Adrenal gland (tissue), 19 donors: ENCODE data around the gene KRTAP19-8. TPM values are rescaled to one million over a fixed set of nuclear protein-coding genes. Genes with fewer than 3 reads are reported as not detected.

Experiments
- DNase-seq, 7 donors: peaks; one replicate each; pipeline ENCODE4 v3.0.0-alpha.2; 2019 to 2020
- H3K27ac ChIP-seq, 5 donors: fragments of 200-600 bp; sonication (generic) in 4 of 5; 1 replicate in 3 of 5; 2 replicates in 2 of 5; pipeline versions ENCODE4 v1.5.1 to v1.8.0; 2016 to 2020; ENCODE audit warnings: mild to moderate bottlenecking in 1 of 5
- H3K27me3 ChIP-seq: fragments of 200-600 bp; 2 replicates; pipeline ENCODE4 v1.8.0; 2021
- H3K36me3 ChIP-seq, 2 donors: fragments of 200-600 bp; replicated peaks in 1 of 2; 1 replicate in 1 of 2; 2 replicates in 1 of 2; pipeline versions ENCODE4 v1.5.1 to v1.8.0; 2018 to 2022
- H3K4me1 ChIP-seq, 2 donors: fragments of 200-600 bp; replicated peaks in 1 of 2; 1 replicate in 1 of 2; 2 replicates in 1 of 2; pipeline versions ENCODE4 v1.5.1 to v1.8.0; 2018 to 2021
- H3K4me3 ChIP-seq, 4 donors: fragments of 200-600 bp; sonication (generic) in 3 of 4; one replicate each; pipeline ENCODE4 v1.5.1; 2016 to 2018
- H3K9me3 ChIP-seq, 3 donors: fragments of 200-600 bp; sonication (generic) in 1 of 3; replicated peaks in 1 of 3; 1 replicate in 2 of 3; 2 replicates in 1 of 3; pipeline versions ENCODE4 v1.5.1 to v1.8.0; 2016 to 2021
- POLR2A ChIP-seq, 2 donors: fragments of 450-650 bp; IDR thresholded peaks; one replicate each; pipeline ENCODE4 v1.6.1; 2017; ENCODE audit warnings: antibody characterized with exemption in 2 of 2, mild to moderate bottlenecking in 2 of 2, moderate library complexity in 1 of 2
- WGBS, 4 donors: extraction: QIAGEN DNeasy Blood & Tissue Kit in 2 of 4; methylation state at CpG; one replicate each; pipeline versions ENCODE4 v1.1.5 to v1.1.7; 2013 to 2017; 5-methylcytosine and 5-hydroxymethylcytosine counted together
- intact Hi-C, 2 donors: fragments of 100-400 bp; cut with DNase I; formaldehyde crosslinking; loops; one replicate each; pipeline versions ENCODE4 v1.14.1 to v1.15.0; 2022 to 2023
- long read RNA-seq, 10 donors: library from polyadenylated mRNA in 3 of 10; unstranded in 2 of 10; stranded (forward) in 1 of 10; transcript quantifications; one replicate each; pipeline ENCODE4 v2.0.0 and lab custom pipeline, GENCODE V29; 2021 to 2026
- polyA plus RNA-seq, 3 donors: library from polyadenylated mRNA; stranded (reverse); fragments of 200-250 nt in 2 of 3; fragments of 350-450 nt in 1 of 3; fragmentation: Illumina TruSeq in 1 of 3; extraction: RNeasy Lipid Tissue Mini Kit (QIAGEN cat#74804) in 1 of 3; gene quantifications; one replicate each; pipeline ENCODE4 v1.2.3, GENCODE V29; 2013 to 2014
- total RNA-seq, 9 donors: library from RNA; depleted of rRNA in 4 of 9; stranded (reverse); fragments of >200 nt in 4 of 9; fragments of 120-200 nt in 1 of 9; fragmentation: NEBNext Ultra II Directional in 1 of 9; extraction: Animal tissue kit (Norgen Biotek cat#: 25700) in 1 of 9; gene quantifications; one replicate each; pipeline versions ENCODE4 v1.1.0 to v1.2.4, GENCODE V29; 2013 to 2023
- TF ChIP-seq, protein P1 (sequence below), 6 experiments: fragments of 450-650 bp in 4 of 6; fragments of 200-600 bp in 2 of 6; sonication (generic) in 1 of 6; IDR thresholded peaks; 1 replicate in 5 of 6; 2 replicates in 1 of 6; pipeline versions ENCODE4 v1.5.1 to v1.8.0; 2016 to 2021; ENCODE audit warnings: antibody characterized with exemption in 6 of 6, mild to moderate bottlenecking in 2 of 6, moderate library complexity in 1 of 6
- donor health status: healthy with polysubstance abuse.
- donor health status: Bipolar disorder and iron deficiency.
- donor health status: DM: yes; HTN: yes; CAD: no.
- donor health status: DM: no; HTN: no; CAD: no.
- donor health status: DM: no; HTN: no; CAD: no.
- donor health status: DM: yes; HTN: yes; CAD: no.

Gene KRTAP19-8
- total RNA-seq = not detected
- not detected for polyA plus RNA-seq
- long read RNA-seq, donor 1 = 0 reads
- long read RNA-seq, donor 2 = 0 reads
- long read RNA-seq, donor 3 = 0 reads
- long read RNA-seq, donor 4 = 0 reads
- long read RNA-seq, donor 5 = 0 reads
- long read RNA-seq, donor 6 = 0 reads
- long read RNA-seq, donor 7 = 0 reads
- long read RNA-seq, donor 8 = 0 reads
- long read RNA-seq, donor 9 = 0 reads
- long read RNA-seq, donor 10 = 0 reads

DNA sequence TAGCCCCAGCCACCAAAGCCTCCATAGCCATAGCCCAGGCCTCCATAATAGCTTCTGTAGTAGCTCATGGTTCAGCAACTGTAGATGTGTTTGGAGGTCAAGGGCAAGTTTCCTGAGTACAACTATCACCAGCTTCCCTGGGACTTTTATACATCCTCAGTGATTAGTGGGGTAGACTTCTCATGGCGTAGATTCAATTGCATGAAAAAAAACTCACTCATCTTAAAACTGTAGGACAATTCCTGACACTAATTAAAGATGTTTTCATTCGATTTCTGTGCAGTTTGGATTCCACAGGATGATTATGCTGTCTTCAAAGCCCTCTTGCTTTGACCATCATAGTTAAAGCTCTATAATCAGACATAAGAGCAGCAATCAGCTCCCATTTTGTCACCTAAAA, at the start of gene KRTAP19-8:
TSS of gene KRTAP19-8 (minus strand) at position 101 of the 400 bp plus-strand sequence. CDS start at position 68, 33 bp downstream.
- Histone ChIP-seq H3K4me3 (no peak within 1 kb of the TSS), H3K36me3 (no peaks in the 10 kb centered on the region), H3K4me1 (no peaks in the 10 kb centered on the region), H3K27me3 (no peaks in the 10 kb centered on the region), H3K9me3 (no peaks in the 10 kb centered on the region), H3K27ac (no peak within 1 kb of the TSS)
- intact Hi-C loops = no loop called here
- TF ChIP-seq, protein P1, sequence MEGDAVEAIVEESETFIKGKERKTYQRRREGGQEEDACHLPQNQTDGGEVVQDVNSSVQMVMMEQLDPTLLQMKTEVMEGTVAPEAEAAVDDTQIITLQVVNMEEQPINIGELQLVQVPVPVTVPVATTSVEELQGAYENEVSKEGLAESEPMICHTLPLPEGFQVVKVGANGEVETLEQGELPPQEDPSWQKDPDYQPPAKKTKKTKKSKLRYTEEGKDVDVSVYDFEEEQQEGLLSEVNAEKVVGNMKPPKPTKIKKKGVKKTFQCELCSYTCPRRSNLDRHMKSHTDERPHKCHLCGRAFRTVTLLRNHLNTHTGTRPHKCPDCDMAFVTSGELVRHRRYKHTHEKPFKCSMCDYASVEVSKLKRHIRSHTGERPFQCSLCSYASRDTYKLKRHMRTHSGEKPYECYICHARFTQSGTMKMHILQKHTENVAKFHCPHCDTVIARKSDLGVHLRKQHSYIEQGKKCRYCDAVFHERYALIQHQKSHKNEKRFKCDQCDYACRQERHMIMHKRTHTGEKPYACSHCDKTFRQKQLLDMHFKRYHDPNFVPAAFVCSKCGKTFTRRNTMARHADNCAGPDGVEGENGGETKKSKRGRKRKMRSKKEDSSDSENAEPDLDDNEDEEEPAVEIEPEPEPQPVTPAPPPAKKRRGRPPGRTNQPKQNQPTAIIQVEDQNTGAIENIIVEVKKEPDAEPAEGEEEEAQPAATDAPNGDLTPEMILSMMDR (IDR thresholded peaks at IDR 0.05) = no peak
- no peak for TF ChIP-seq POLR2A (IDR thresholded peaks at IDR 0.05)
- DNase-seq = no peak
- 45 to 72% (median 61%) methylated on average over 2 of the region's 2 CpGs for WGBS, 4 donors

GRCh38 chr21:31087639-31088473, 49.6 kb upstream of the KRTAP19-8 start:
- H3K27ac ChIP-seq = no peak overlapping the region
- H3K9me3 ChIP-seq = no peaks in the 10 kb centered on the region
- no peak for TF ChIP-seq POLR2A (IDR thresholded peaks at IDR 0.05)
- TF ChIP-seq, protein P1 (IDR thresholded peaks at IDR 0.05) = no peak
- H3K36me3 ChIP-seq = no peaks in the 10 kb centered on the region
- H3K27me3 ChIP-seq = no peaks in the 10 kb centered on the region
- WGBS, 4 donors = 74 to 80% (median 75%) methylated on average over 32 to 34 of the region's 34 CpGs
- intact Hi-C loops = loop anchor here in 1 of 2 donors (5.0 kb wide), 2 partner anchors 256 to 746 kb away; no protein-coding TSS in a partner anchor
- no peaks in the 10 kb centered on the region for H3K4me1 ChIP-seq
- H3K4me3 ChIP-seq = no peak overlapping the region
- DNase-seq = no peak

- intact Hi-C loops = loop anchor here in 1 of 2 donors (5.0 kb wide), 2 partner anchors 252 to 742 kb away; no protein-coding TSS in a partner anchor
- Histone ChIP-seq H3K27me3 (no peaks in the 10 kb centered on the region), H3K9me3 (no peaks in the 10 kb centered on the region), H3K27ac (no peak overlapping the region), H3K4me1 (no peaks in the 10 kb centered on the region), H3K4me3 (no peak overlapping the region), H3K36me3 (no peaks in the 10 kb centered on the region)
- TF ChIP-seq POLR2A (IDR thresholded peaks at IDR 0.05) = no peak
- TF ChIP-seq, protein P1 (IDR thresholded peaks at IDR 0.05) = no peak
- no peak for DNase-seq
- 41 to 52% (median 51%) methylated on average over 6 of the region's 6 CpGs for WGBS, 4 donors
Observed at GRCh38 chr21:31084689-31085088, 46.4 kb upstream of the KRTAP19-8 start.

DNA sequence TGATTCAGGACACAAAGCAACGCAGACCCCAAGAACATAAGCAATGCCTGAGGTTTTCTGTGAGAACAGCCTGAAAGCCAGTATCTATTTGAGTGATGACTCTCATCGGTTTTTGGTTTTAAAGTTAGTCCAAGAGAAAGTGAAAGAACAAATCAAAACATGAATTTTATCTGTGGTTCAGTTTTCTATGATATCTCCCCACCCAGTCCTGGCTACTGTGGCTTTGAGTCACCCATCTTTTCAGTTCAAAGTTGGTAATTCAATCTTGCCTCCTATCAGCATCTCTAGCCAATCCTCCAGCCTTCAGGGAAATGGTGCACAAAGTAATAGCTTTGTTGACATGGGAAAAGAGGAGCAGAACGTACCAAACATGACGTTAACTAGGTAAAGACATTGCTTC, 40.5 kb upstream of the KRTAP19-8 start:
- H3K27ac ChIP-seq = no peak overlapping the region
- H3K4me3 ChIP-seq = no peak overlapping the region
- intact Hi-C loops = no loop called here
- 48 to 65% (median 59%) methylated on average over 4 of the region's 4 CpGs for WGBS, 4 donors
- TF ChIP-seq, protein P1 (IDR thresholded peaks at IDR 0.05) = no peak
- TF ChIP-seq POLR2A (IDR thresholded peaks at IDR 0.05) = no peak
- no peak for DNase-seq
- no peaks in the 10 kb centered on the region for H3K9me3 ChIP-seq
- H3K4me1 ChIP-seq = no peaks in the 10 kb centered on the region
- no peaks in the 10 kb centered on the region for H3K36me3 ChIP-seq
- H3K27me3 ChIP-seq = no peaks in the 10 kb centered on the region
